GM10266 (cell line): Measurements from ENCODE around the gene RAI1.
A peak's percentile ranks its signal among the peaks of the same experiment; 100 is the strongest.

Experiments used
- DNase-seq: peaks from one replicate; pipeline ENCODE4 v3.0.0; 2012; ENCODE audit errors: extremely low spot score
- TF ChIP-seq, protein P1 (sequence below): IDR thresholded peaks from 2 replicates; pipeline ENCODE4 v1.5.1; 2012; ENCODE audit warnings: mild to moderate bottlenecking, low read depth; ENCODE audit not compliant: control insufficient read depth, insufficient read depth; ENCODE audit errors: missing control alignments

Gene RAI1

DNA sequence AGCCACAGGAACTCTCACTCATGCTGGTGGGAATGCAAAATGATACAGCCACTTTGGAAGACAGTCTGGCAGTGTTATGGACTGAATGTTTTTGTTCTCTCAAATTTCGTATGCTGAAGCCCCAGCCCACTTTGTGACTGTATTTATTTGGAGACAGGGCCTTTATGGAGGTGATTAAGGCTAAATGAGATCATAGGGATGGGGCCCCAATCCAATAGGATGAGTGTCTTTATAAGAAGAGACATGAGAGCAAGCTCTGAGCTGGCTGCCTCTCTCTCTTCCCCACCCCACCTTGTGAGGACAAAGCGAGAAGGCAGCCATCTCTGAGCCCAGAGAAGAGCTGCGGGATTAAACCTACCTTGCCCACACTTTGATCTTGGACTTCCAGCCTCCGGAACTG, 21.9 kb upstream of the RAI1 start:
- TF ChIP-seq, protein P1, sequence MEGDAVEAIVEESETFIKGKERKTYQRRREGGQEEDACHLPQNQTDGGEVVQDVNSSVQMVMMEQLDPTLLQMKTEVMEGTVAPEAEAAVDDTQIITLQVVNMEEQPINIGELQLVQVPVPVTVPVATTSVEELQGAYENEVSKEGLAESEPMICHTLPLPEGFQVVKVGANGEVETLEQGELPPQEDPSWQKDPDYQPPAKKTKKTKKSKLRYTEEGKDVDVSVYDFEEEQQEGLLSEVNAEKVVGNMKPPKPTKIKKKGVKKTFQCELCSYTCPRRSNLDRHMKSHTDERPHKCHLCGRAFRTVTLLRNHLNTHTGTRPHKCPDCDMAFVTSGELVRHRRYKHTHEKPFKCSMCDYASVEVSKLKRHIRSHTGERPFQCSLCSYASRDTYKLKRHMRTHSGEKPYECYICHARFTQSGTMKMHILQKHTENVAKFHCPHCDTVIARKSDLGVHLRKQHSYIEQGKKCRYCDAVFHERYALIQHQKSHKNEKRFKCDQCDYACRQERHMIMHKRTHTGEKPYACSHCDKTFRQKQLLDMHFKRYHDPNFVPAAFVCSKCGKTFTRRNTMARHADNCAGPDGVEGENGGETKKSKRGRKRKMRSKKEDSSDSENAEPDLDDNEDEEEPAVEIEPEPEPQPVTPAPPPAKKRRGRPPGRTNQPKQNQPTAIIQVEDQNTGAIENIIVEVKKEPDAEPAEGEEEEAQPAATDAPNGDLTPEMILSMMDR: no peak

GRCh38 chr17:17661134-17661533, 20.1 kb upstream of the RAI1 start:
- TF ChIP-seq, protein P1: no peak

More for the DNA sequence above, 21.9 kb upstream of the RAI1 start:
- DNase-seq: no peak

GRCh38 chr17:17661834-17662385, 19.3 kb upstream of the RAI1 start:
- TF ChIP-seq, protein P1: no peak
- no peak for DNase-seq

More at GRCh38 chr17:17661134-17661533, 20.1 kb upstream of the RAI1 start:
- no peak for DNase-seq

GRCh38 chr17:17663160-17664063, 17.8 kb upstream of the RAI1 start:
- TF ChIP-seq, protein P1: no peak

DNA sequence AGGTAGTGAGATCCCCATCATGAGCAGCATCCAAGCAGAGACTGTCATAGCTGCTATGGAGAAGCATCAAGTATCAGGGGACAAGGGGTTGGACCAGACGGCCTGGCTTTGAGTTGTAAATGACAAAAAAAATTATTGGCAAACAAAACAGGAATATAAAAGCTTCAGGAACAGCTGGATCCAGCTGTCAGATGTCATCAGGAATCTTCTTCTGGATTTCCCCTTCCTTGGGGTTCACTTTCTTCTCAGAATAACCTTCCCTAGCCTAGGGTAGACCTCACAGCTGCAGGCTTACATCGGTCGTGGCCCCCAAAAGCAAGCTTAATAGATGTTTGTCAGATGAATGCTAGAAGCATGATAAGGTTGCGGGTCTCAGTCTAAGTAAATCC, 17.2 kb upstream of the RAI1 start:
- TF ChIP-seq, protein P1: no peak
- DNase-seq: no peak

More at GRCh38 chr17:17663160-17664063, 17.8 kb upstream of the RAI1 start:
- DNase-seq: peak; percentile 86

DNA sequence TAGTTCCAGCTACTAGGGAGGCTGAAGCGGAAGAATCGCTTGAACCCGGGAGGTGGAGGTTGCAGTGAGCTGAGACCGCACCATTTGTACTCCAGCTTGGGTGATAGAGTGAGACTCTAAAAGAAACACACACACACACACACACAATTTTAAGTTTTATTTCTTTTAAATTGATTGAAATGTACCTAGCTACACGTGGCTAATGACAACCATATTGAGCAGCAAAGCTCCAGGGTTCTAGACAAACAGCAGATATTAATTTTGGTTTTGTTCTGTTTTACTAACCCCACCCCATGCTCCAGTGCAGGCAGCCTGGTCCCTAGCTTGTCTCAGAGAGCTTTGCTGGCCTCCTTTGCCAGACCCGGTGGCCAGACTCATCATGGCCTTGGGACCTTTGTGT, 16.0 kb upstream of the RAI1 start:
- TF ChIP-seq, protein P1: no peak
- no peak for DNase-seq

GRCh38 chr17:17666111-17666714, 15.0 kb upstream of the RAI1 start:
- TF ChIP-seq, protein P1: no peak
- no peak for DNase-seq
